ENCODE results near the gene FGF7. TPM values are rescaled to one million over a fixed set of nuclear protein-coding genes. Genes with fewer than 3 reads are reported as not detected.

Gene FGF7
- total and polyA plus RNA-seq, 2 of the 8 experiments (the other 6 are each of a cell fraction or from before 2014, with no cell fraction given), result not detected

DNA sequence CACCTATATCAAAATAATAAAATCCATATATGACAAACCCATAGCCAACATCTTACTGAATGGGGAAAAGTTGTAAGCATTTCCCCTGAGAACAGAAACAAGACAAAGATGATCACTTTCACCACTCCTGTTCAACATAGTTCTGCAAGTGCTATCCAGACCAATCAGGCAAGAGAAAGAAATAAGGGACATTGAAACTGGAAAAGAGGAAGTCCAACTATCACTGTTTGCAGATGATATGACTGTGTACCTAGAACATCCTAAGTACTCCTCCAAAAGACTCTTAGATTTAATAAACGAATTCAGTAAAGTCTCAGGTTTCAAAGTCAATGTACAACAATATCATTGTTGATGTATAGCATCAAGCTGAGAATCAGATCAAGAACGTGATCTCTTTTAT, 35.6 kb upstream of the FGF7 start (continued):
- TF ChIP-seq, protein P1, sequence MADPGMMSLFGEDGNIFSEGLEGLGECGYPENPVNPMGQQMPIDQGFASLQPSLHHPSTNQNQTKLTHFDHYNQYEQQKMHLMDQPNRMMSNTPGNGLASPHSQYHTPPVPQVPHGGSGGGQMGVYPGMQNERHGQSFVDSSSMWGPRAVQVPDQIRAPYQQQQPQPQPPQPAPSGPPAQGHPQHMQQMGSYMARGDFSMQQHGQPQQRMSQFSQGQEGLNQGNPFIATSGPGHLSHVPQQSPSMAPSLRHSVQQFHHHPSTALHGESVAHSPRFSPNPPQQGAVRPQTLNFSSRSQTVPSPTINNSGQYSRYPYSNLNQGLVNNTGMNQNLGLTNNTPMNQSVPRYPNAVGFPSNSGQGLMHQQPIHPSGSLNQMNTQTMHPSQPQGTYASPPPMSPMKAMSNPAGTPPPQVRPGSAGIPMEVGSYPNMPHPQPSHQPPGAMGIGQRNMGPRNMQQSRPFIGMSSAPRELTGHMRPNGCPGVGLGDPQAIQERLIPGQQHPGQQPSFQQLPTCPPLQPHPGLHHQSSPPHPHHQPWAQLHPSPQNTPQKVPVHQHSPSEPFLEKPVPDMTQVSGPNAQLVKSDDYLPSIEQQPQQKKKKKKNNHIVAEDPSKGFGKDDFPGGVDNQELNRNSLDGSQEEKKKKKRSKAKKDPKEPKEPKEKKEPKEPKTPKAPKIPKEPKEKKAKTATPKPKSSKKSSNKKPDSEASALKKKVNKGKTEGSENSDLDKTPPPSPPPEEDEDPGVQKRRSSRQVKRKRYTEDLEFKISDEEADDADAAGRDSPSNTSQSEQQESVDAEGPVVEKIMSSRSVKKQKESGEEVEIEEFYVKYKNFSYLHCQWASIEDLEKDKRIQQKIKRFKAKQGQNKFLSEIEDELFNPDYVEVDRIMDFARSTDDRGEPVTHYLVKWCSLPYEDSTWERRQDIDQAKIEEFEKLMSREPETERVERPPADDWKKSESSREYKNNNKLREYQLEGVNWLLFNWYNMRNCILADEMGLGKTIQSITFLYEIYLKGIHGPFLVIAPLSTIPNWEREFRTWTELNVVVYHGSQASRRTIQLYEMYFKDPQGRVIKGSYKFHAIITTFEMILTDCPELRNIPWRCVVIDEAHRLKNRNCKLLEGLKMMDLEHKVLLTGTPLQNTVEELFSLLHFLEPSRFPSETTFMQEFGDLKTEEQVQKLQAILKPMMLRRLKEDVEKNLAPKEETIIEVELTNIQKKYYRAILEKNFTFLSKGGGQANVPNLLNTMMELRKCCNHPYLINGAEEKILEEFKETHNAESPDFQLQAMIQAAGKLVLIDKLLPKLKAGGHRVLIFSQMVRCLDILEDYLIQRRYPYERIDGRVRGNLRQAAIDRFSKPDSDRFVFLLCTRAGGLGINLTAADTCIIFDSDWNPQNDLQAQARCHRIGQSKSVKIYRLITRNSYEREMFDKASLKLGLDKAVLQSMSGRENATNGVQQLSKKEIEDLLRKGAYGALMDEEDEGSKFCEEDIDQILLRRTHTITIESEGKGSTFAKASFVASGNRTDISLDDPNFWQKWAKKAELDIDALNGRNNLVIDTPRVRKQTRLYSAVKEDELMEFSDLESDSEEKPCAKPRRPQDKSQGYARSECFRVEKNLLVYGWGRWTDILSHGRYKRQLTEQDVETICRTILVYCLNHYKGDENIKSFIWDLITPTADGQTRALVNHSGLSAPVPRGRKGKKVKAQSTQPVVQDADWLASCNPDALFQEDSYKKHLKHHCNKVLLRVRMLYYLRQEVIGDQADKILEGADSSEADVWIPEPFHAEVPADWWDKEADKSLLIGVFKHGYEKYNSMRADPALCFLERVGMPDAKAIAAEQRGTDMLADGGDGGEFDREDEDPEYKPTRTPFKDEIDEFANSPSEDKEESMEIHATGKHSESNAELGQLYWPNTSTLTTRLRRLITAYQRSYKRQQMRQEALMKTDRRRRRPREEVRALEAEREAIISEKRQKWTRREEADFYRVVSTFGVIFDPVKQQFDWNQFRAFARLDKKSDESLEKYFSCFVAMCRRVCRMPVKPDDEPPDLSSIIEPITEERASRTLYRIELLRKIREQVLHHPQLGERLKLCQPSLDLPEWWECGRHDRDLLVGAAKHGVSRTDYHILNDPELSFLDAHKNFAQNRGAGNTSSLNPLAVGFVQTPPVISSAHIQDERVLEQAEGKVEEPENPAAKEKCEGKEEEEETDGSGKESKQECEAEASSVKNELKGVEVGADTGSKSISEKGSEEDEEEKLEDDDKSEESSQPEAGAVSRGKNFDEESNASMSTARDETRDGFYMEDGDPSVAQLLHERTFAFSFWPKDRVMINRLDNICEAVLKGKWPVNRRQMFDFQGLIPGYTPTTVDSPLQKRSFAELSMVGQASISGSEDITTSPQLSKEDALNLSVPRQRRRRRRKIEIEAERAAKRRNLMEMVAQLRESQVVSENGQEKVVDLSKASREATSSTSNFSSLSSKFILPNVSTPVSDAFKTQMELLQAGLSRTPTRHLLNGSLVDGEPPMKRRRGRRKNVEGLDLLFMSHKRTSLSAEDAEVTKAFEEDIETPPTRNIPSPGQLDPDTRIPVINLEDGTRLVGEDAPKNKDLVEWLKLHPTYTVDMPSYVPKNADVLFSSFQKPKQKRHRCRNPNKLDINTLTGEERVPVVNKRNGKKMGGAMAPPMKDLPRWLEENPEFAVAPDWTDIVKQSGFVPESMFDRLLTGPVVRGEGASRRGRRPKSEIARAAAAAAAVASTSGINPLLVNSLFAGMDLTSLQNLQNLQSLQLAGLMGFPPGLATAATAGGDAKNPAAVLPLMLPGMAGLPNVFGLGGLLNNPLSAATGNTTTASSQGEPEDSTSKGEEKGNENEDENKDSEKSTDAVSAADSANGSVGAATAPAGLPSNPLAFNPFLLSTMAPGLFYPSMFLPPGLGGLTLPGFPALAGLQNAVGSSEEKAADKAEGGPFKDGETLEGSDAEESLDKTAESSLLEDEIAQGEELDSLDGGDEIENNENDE (IDR thresholded peaks at IDR 0.05; ENCODE audit: insufficient replicate concordance, low read length), result no peak
- no peak for TF ChIP-seq KDM4A (IDR thresholded peaks at IDR 0.05; ENCODE audit: low read depth, low read length, severe bottlenecking)
- TF ChIP-seq SAP30 (IDR thresholded peaks at IDR 0.05; ENCODE audit: insufficient read depth, insufficient replicate concordance, low read length), result no peak
- no peak for TF ChIP-seq CHD1 (IDR thresholded peaks at IDR 0.05; ENCODE audit: low read depth, low read length)
- no peak for TF ChIP-seq POU5F1 (IDR thresholded peaks at IDR 0.05; ENCODE audit: low read depth, low read length)
- no peak for TF ChIP-seq RNF2 (IDR thresholded peaks at IDR 0.05; ENCODE audit: borderline replicate concordance, low read depth, low read length, missing control alignments, poor library complexity, severe bottlenecking)
- no peak for TF ChIP-seq KDM5A (IDR thresholded peaks at IDR 0.05; ENCODE audit: low read length)
- no peak for TF ChIP-seq BRCA1 (IDR thresholded peaks at IDR 0.05; ENCODE audit: low read depth, low read length)

Data from H1 (cell line).